ENCODE results near the gene CAP2.

CAP2 gene

DNA sequence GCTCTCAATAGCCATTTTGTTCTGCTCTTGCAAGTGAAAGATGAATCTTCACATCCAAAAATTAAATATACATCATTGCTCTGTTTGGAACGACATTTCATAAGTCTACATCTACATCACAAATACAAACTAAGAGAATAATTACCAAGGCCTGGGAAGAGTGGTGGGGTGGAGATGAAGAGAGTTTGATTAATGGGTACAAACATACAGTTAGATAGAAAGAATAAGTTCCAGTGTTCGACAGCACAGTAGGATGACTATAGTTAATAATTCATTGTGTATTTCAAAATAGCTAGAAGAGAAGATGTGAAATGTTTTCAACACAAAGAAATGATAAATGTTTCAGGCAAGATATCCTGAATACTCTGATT lies 38.0 kb upstream of the CAP2 start:
- TF ChIP-seq, protein P1, sequence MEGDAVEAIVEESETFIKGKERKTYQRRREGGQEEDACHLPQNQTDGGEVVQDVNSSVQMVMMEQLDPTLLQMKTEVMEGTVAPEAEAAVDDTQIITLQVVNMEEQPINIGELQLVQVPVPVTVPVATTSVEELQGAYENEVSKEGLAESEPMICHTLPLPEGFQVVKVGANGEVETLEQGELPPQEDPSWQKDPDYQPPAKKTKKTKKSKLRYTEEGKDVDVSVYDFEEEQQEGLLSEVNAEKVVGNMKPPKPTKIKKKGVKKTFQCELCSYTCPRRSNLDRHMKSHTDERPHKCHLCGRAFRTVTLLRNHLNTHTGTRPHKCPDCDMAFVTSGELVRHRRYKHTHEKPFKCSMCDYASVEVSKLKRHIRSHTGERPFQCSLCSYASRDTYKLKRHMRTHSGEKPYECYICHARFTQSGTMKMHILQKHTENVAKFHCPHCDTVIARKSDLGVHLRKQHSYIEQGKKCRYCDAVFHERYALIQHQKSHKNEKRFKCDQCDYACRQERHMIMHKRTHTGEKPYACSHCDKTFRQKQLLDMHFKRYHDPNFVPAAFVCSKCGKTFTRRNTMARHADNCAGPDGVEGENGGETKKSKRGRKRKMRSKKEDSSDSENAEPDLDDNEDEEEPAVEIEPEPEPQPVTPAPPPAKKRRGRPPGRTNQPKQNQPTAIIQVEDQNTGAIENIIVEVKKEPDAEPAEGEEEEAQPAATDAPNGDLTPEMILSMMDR (conservative IDR thresholded peaks at IDR 0.05): no peak
- TF ChIP-seq ZFX (IDR thresholded peaks at IDR 0.05): no peak
- H3K27ac ChIP-seq: no peak overlapping the region

GRCh38 chr6:17358515-17358914 lies 34.9 kb upstream of the CAP2 start:
- H3K27ac ChIP-seq: no peak overlapping the region
- TF ChIP-seq, protein P1 (conservative IDR thresholded peaks at IDR 0.05): no peak
- TF ChIP-seq ZFX (IDR thresholded peaks at IDR 0.05): no peak

DNA sequence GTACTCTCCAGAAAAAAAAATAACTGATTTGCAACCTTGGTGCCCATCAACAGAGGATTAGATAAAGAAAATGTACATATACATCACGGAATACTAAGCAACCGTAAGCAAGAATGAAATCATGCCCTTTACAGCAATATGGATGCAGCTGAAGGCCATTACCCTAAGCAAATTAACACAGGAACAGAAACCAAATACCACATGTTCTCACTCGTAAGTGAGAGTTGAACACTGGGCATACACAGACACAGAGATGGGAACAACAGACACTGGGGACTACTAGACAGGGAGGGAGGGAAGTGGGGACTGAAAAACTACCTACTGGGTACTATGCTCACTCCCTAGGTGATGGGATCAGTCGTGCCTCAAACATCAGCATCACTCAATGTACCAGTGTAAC lies 32.8 kb upstream of the CAP2 start:
- TF ChIP-seq, protein P1 (conservative IDR thresholded peaks at IDR 0.05): no peak
- no peak for TF ChIP-seq ZFX (IDR thresholded peaks at IDR 0.05)
- no peak overlapping the region for H3K27ac ChIP-seq

- TF ChIP-seq, protein P1 (conservative IDR thresholded peaks at IDR 0.05): no peak
- no peak for TF ChIP-seq ZFX (IDR thresholded peaks at IDR 0.05)
- H3K27ac ChIP-seq: no peak overlapping the region
Observed at GRCh38 chr6:17361013-17361412, 32.4 kb upstream of the CAP2 start.

GRCh38 chr6:17365961-17366360 lies 27.4 kb upstream of the CAP2 start:
- TF ChIP-seq, protein P1 (conservative IDR thresholded peaks at IDR 0.05): no peak
- no peak for TF ChIP-seq ZFX (IDR thresholded peaks at IDR 0.05)

GRCh38 chr6:17367868-17368267 lies 25.5 kb upstream of the CAP2 start:
- TF ChIP-seq ZFX (IDR thresholded peaks at IDR 0.05): no peak
- TF ChIP-seq, protein P1 (conservative IDR thresholded peaks at IDR 0.05): no peak
- no peak overlapping the region for H3K27ac ChIP-seq

More at GRCh38 chr6:17365961-17366360, 27.4 kb upstream of the CAP2 start:
- peak overlapping the region; percentile 32; the same call in 1 of the 2 replicates for H3K27ac ChIP-seq

GRCh38 chr6:17381424-17382147 lies 11.8 kb upstream of the CAP2 start:
- TF ChIP-seq, protein P1 (conservative IDR thresholded peaks at IDR 0.05): no peak
- no peak overlapping the region for H3K27ac ChIP-seq
